ENCODE data around the gene COPS7B.

The COPS7B gene

GRCh38 chr2:231764760-231765159 lies 21.5 kb upstream of the COPS7B start:
- FAIRE-seq = peak; percentile 72
- no peak for TF ChIP-seq POLR2AphosphoS5 (IDR thresholded peaks at IDR 0.05; ENCODE audit: low read depth, low read length)
- no peak for TF ChIP-seq POLR2A (IDR thresholded peaks at IDR 0.05; ENCODE audit: low read depth, low read length)
- DNase-seq (ENCODE audit: insufficient read length) = no peak

GRCh38 chr2:231765496-231765929 lies 20.7 kb upstream of the COPS7B start:
- TF ChIP-seq POLR2A (IDR thresholded peaks at IDR 0.05; ENCODE audit: low read depth, low read length) (no peak), POLR2AphosphoS5 (IDR thresholded peaks at IDR 0.05; ENCODE audit: low read depth, low read length) (no peak), TAF1 (IDR thresholded peaks at IDR 0.05; ENCODE audit: borderline replicate concordance, low read depth, low read length) (no peak)
- FAIRE-seq = peak; percentile 92
- DNase-seq (ENCODE audit: insufficient read length) = no peak

GRCh38 chr2:231769170-231770136 lies 16.8 kb upstream of the COPS7B start:
- TF ChIP-seq POLR2A (IDR thresholded peaks at IDR 0.05; ENCODE audit: low read depth, low read length) (no peak), TAF1 (IDR thresholded peaks at IDR 0.05; ENCODE audit: borderline replicate concordance, low read depth, low read length) (no peak), POLR2AphosphoS5 (IDR thresholded peaks at IDR 0.05; ENCODE audit: low read depth, low read length) (no peak)
- DNase-seq (ENCODE audit: insufficient read length) = no peak
- peak; percentile 78 for FAIRE-seq

GRCh38 chr2:231780123-231780908 lies 5.9 kb upstream of the COPS7B start:
- FAIRE-seq = peak; percentile 40
- no peak for TF ChIP-seq POLR2AphosphoS5 (IDR thresholded peaks at IDR 0.05; ENCODE audit: low read depth, low read length)
- no peak for TF ChIP-seq TAF1 (IDR thresholded peaks at IDR 0.05; ENCODE audit: borderline replicate concordance, low read depth, low read length)
- no peak for TF ChIP-seq POLR2A (IDR thresholded peaks at IDR 0.05; ENCODE audit: low read depth, low read length)
- DNase-seq (ENCODE audit: insufficient read length) = no peak

- peak; percentile 96 for DNase-seq (ENCODE audit: insufficient read length)
- 0 out of 2 replicates have a peak, but pooled peaks have one; percentile 32 for TF ChIP-seq TAF1 (IDR thresholded peaks at IDR 0.05; ENCODE audit: borderline replicate concordance, low read depth, low read length)
- peak; percentile 74; the same call in 1 of the 2 replicates for TF ChIP-seq POLR2AphosphoS5 (IDR thresholded peaks at IDR 0.05; ENCODE audit: low read depth, low read length)
- peak; percentile 71; the same call in 1 of the 2 replicates for TF ChIP-seq POLR2A (IDR thresholded peaks at IDR 0.05; ENCODE audit: low read depth, low read length)
- FAIRE-seq = peak; percentile 100
Measured at GRCh38 chr2:231780909-231781797, 5.1 kb upstream of the COPS7B start, which contains the start of gene PDE6D. TSS of gene PDE6D (minus strand) at chr2:231781282. CDS start at chr2:231781114, 168 bp downstream.

GRCh38 chr2:231781798-231782726 lies 4.2 kb upstream of the COPS7B start:
- FAIRE-seq (peak; percentile 42), DNase-seq (ENCODE audit: insufficient read length) (no peak)
- TF ChIP-seq POLR2AphosphoS5 (IDR thresholded peaks at IDR 0.05; ENCODE audit: low read depth, low read length) = no peak
- no peak for TF ChIP-seq TAF1 (IDR thresholded peaks at IDR 0.05; ENCODE audit: borderline replicate concordance, low read depth, low read length)
- no peak for TF ChIP-seq POLR2A (IDR thresholded peaks at IDR 0.05; ENCODE audit: low read depth, low read length)

- FAIRE-seq (no peak), DNase-seq (ENCODE audit: insufficient read length) (no peak)
- TF ChIP-seq POLR2A (IDR thresholded peaks at IDR 0.05; ENCODE audit: low read depth, low read length) (no peak), POLR2AphosphoS5 (IDR thresholded peaks at IDR 0.05; ENCODE audit: low read depth, low read length) (no peak), TAF1 (IDR thresholded peaks at IDR 0.05; ENCODE audit: borderline replicate concordance, low read depth, low read length) (no peak)
Measured at GRCh38 chr2:231785413-231785812, 832 bp upstream of the COPS7B start.

- DNase-seq (ENCODE audit: insufficient read length) = no peak
- TF ChIP-seq POLR2AphosphoS5 (IDR thresholded peaks at IDR 0.05; ENCODE audit: low read depth, low read length) (no peak), POLR2A (IDR thresholded peaks at IDR 0.05; ENCODE audit: low read depth, low read length) (no peak), TAF1 (IDR thresholded peaks at IDR 0.05; ENCODE audit: borderline replicate concordance, low read depth, low read length) (no peak)
- FAIRE-seq = no peak
Measured at GRCh38 chr2:231785822-231786176, 446 bp upstream of the COPS7B start.

GRCh38 chr2:231786917-231787292 lies 660 bp downstream of the COPS7B start:
- peak; percentile 9 for FAIRE-seq
- TF ChIP-seq POLR2A (IDR thresholded peaks at IDR 0.05; ENCODE audit: low read depth, low read length) (no peak), POLR2AphosphoS5 (IDR thresholded peaks at IDR 0.05; ENCODE audit: low read depth, low read length) (no peak), TAF1 (IDR thresholded peaks at IDR 0.05; ENCODE audit: borderline replicate concordance, low read depth, low read length) (no peak)
- no peak for DNase-seq (ENCODE audit: insufficient read length)

- no peak for TF ChIP-seq TAF1 (IDR thresholded peaks at IDR 0.05; ENCODE audit: borderline replicate concordance, low read depth, low read length)
- no peak for TF ChIP-seq POLR2AphosphoS5 (IDR thresholded peaks at IDR 0.05; ENCODE audit: low read depth, low read length)
- TF ChIP-seq POLR2A (IDR thresholded peaks at IDR 0.05; ENCODE audit: low read depth, low read length) = no peak
- no peak for DNase-seq (ENCODE audit: insufficient read length)
- FAIRE-seq = no peak
Measured at GRCh38 chr2:231791107-231791506, 4.9 kb downstream of the COPS7B start.
